GM12892 (cell line): Measurements from ENCODE around the gene NFATC2.

ENCODE experiments used
- POLR2A ChIP-seq: IDR thresholded peaks from 2 replicates; pipeline ENCODE4 v1.6.1; 2011; ENCODE audit warnings: low read depth, low read length, control low read depth
- POLR2AphosphoS5 ChIP-seq: IDR thresholded peaks from 2 replicates; pipeline ENCODE4 v1.6.1; 2011; ENCODE audit warnings: low read depth, low read length, control low read depth

DNA sequence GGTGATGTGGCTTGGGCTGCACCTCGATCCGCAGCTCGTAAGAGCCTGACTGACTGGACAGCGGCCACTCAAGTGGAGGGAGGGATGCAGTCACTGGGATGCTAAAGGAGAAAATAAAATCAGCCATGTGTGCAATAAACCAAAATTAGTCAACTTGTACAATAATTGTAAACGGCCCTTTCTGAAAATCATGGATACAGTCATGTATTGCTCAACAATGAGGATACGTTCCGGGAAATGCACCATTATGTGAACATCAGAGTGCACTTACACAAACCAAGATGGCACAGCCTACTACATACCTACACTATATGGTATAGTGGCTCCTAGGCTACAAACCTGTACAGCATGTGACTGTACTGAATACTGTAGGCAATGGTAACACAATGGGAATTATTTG is 25.7 kb downstream of the NFATC2 start:
- TF ChIP-seq POLR2AphosphoS5: no peak
- no peak for TF ChIP-seq POLR2A
